ENCODE measurements around the gene MTFP1.
"Not testable (repeated sequence)": the region's sequence is repeated elsewhere in the genome, so short reads cannot be mapped to it uniquely, and the experiment has no call there.

The MTFP1 gene

DNA sequence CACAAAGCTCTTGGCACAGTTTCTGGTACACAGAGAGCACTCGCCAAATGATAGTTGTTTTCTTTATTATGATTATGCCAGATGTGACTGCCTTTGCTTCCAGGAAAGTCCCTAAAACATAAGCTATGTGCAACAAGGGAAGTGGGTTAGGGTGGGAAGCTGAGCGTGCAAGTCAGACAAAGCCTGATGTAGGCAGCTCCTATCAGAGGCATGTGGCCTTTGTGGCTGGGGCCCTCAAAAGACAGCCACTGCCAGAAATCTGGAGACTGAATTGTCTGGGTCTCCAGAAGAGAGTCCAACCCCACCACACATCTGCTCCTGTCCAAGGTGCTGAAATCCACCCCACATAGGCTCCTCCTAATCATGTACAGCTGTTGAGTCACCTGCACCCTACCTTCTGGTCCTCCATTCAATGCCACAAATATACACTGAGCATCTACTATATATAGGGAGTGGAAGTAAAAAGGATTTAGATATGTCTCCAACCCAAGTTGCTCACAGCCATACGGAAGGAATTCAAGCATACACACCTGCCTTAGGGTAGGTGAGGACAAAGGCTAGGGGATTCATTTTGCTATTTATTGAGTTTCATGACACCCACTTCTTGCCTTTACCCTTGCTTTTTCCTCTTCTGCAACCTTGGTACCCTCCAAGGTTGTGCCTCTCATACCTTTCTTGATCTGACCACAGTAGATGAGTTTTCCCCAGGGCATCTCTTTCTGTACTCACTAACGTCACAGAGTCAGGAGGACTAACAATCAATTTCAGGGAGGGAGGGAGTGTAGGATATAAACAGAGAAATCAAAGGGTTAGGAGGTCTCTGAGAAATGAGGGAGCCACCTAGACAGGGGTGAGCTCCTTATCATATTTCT lies 33.8 kb downstream of the MTFP1 start:
- no peak overlapping the region for H3K4me3 ChIP-seq (ENCODE audit: low read depth, low read length)
- TF ChIP-seq, protein P1, sequence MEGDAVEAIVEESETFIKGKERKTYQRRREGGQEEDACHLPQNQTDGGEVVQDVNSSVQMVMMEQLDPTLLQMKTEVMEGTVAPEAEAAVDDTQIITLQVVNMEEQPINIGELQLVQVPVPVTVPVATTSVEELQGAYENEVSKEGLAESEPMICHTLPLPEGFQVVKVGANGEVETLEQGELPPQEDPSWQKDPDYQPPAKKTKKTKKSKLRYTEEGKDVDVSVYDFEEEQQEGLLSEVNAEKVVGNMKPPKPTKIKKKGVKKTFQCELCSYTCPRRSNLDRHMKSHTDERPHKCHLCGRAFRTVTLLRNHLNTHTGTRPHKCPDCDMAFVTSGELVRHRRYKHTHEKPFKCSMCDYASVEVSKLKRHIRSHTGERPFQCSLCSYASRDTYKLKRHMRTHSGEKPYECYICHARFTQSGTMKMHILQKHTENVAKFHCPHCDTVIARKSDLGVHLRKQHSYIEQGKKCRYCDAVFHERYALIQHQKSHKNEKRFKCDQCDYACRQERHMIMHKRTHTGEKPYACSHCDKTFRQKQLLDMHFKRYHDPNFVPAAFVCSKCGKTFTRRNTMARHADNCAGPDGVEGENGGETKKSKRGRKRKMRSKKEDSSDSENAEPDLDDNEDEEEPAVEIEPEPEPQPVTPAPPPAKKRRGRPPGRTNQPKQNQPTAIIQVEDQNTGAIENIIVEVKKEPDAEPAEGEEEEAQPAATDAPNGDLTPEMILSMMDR (IDR thresholded peaks at IDR 0.05; ENCODE audit: low read depth, low read length), result no peak

DNA sequence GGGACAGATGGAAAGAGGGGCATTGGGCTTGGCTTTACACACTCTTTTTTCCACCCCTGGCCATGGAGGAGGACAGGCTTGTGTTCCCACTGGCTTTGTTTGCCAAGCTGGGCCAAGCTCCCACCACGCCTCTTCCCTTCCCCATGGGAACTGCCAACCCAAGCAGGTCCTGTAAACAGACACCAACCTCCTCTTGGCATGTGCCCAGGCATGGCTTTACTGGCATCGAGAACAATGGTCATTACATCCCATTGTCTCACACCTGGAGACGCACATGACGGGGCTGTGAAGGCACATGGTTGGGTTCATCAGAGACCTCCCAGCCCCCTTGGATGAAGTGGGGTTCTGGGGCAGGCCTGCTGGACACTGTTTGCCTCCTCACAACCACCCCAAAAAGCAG lies 34.6 kb downstream of the MTFP1 start:
- TF ChIP-seq, protein P1 (IDR thresholded peaks at IDR 0.05; ENCODE audit: low read depth, low read length), result no peak
- no peak overlapping the region for H3K4me3 ChIP-seq (ENCODE audit: low read depth, low read length)

DNA sequence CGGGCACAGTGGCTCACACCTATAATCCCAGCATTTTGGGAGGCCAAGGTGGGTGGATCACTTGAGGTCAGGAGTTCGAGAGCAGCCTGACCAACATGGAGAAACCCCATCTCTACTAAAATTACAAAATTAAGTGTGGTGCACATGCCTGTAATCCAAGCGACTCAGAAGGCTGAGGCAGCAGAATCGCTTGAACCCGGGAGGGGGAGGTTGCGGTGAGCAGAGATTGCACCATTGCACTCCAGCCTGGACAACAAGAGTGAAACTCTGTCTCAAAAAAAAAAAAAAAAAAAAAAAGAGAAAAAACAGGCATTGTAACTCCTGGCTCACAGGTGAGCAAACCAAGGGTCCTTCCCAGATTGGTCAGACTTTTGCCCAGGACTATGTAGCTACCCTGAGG lies 35.0 kb downstream of the MTFP1 start:
- not testable (repeated sequence) for H3K4me3 ChIP-seq (ENCODE audit: low read depth, low read length)

DNA sequence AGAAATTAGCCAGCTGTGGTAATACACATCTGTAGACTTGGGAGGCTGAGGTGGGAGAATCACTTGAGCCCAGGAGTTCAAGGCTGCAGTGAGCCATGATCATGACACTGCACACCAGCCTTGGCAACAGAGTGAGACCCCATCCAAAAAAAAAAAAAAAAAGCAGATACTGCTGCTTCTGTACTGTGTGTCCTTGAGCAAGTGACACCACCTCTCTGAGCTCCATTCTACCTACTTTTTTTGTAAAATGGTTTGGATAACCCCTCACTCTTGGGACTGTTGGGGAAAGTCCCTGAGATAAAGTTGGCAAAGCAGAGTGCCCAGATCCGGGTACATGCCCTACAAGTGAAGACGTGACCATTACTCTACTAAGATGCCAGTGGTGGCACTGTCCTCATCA lies 43.6 kb downstream of the MTFP1 start:
- no peak overlapping the region for H3K4me3 ChIP-seq (ENCODE audit: low read depth, low read length)
- TF ChIP-seq, protein P1 (IDR thresholded peaks at IDR 0.05; ENCODE audit: low read depth, low read length), result no peak

DNA sequence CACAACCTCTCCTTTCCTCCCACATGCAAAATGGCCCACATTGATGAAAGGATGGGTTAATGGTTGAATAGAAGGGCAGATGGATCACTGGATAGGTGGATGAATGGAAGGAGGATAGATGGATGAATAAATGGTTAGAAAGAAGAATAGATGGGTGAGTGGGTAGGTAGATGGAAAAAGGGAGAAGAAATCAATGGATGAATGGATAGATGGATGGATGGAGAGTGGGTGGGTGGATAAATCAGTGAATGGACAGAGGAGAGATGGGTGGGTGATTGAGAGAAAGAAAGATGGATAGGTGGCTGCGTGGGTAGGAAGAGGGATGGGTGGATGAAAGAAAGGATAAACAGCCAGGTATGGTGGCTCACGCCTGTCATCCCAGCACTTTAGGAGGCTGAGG lies 45.1 kb downstream of the MTFP1 start:
- TF ChIP-seq, protein P1 (IDR thresholded peaks at IDR 0.05; ENCODE audit: low read depth, low read length), result no peak
- no peak overlapping the region for H3K4me3 ChIP-seq (ENCODE audit: low read depth, low read length)

DNA sequence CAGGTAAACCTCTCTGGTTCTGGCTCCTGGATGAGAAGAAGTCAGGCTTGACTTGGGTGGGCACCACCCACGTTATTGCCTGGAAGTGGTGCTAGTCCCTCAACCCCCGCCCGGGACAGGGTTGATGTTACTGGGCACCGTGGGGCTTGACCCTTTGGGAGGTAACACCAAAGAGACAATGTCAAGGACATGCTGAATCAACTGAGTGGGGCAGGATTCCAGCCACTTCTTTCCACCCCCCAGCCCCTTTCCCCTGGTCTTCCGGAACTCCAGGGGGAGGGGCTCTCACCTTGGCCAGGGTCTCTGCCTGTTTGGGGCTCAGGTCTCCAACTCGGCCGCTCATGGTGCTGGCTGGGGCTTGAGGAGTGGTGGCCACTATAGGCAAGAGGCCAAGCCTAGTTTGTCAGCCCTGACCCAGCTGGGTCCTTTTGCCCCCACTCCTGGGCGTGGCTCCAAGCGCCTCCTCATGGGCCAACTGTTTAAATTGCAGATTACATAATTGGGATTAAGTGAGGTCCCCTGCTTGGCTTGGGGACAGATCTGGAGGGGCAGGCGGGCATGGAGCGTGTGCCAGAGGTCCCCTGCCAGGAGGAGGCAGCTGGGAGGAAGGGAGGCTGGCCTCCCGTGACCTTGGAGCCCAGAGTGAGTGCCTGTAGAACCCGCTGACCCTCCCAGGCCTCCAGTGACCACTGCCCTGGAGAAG lies 46.2 kb downstream of the MTFP1 start, which contains the start of gene SEC14L3:
Gene SEC14L3 (minus strand): TSS at position 402 of the 703 bp plus-strand sequence. CDS start 59 bp downstream, at position 343.
- H3K4me3 ChIP-seq (ENCODE audit: low read depth, low read length), result no peak within 1 kb of the TSS

DNA sequence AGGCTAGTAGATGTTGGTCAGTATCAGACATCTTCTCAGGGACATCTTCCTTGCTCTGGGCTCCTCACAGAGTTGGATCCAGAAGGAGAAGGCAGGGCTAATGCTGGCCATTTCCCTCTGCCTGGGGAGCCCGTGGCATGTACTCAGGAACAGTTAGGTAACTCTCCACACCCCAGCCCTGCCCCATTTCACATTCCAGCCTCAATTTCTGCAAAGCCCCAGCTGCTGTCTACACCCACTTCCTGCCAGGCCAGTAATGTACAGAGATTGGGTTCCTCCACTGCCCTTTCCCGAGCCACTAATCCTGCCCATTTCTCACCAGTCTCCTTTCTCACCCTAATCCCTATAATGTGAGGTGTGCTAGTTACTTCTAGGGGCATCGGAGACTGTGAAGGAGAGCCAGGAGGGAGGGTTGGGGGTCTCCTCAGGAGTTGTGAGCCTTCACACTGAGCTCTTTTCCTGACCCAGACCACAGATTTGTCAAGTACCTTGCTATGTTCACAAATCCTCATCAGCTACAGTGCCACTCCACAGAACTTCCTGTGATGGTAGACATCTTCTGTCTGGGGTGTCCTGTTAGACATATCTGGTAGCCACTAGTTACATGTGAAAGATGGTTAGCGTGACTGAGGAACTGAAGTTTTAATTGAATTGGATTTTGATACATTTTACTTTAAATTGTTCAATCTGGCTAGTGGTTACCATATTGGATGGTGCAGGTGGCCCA lies 47.6 kb downstream of the MTFP1 start:
- TF ChIP-seq, protein P1 (IDR thresholded peaks at IDR 0.05; ENCODE audit: low read depth, low read length), result no peak
- H3K4me3 ChIP-seq (ENCODE audit: low read depth, low read length), result no peak overlapping the region

More for the DNA sequence above, 46.2 kb downstream of the MTFP1 start, which contains the start of gene SEC14L3:
- TF ChIP-seq, protein P1 (IDR thresholded peaks at IDR 0.05; ENCODE audit: low read depth, low read length), result no peak

Data from WI38 (cell line).